GM12872 (cell line): ENCODE data around the gene QRSL1.

ENCODE experiments used
- CTCF ChIP-seq: IDR thresholded peaks from 3 replicates; pipeline ENCODE4 v1.5.1; 2011; ENCODE audit warnings: low read depth, mild to moderate bottlenecking, low read length, moderate library complexity; ENCODE audit not compliant: insufficient read depth

QRSL1 gene

GRCh38 chr6:106716966-106717365 is 87.6 kb downstream of the QRSL1 start:
- no peak for TF ChIP-seq CTCF
